GM12878 (cell line): ENCODE measurements around the gene SLC27A5. TPM values are rescaled to one million over a fixed set of nuclear protein-coding genes. Genes with fewer than 3 reads are reported as not detected.

Source experiments
- ATAC-seq: fragments of 200-7000 bp; cut with Tn5 transposase; 3 replicates; pipeline ENCODE4 v1.9.1; 2020; ENCODE audit warnings: mild to moderate bottlenecking, moderate library complexity
- BruUV-seq: library from RNA; stranded (reverse); fragments of 400-500 nt; replicated peaks from 2 replicates; lab custom pipeline; 2021; lab: Mats Ljungman, UMichigan
- CTCF ChIA-PET: fragments of 300-600 bp; sonication (Branson Sonifier 250); formaldehyde crosslinking; extraction: SDS; loops from one replicate; lab custom pipeline; 2021; ENCODE audit warnings: inconsistent platforms; lab: Yijun Ruan, JAX
- POLR2A ChIA-PET: fragments of 350-600 bp; formaldehyde crosslinking; extraction: SDS; loops from one replicate; lab custom pipeline; 2021; ENCODE audit warnings: inconsistent platforms; lab: Charles Lee
- RAD21 ChIA-PET: fragments of 300-600 bp; sonication (Branson Sonifier 250); formaldehyde crosslinking; loops from one replicate; lab custom pipeline; 2023; ENCODE audit warnings: antibody characterized with exemption; ENCODE audit not compliant: unreplicated experiment; lab: Charles Lee
- SMC1A ChIA-PET: fragments of 300-600 bp; sonication (Branson Sonifier 250); formaldehyde crosslinking; loops from one replicate; lab custom pipeline; 2023; ENCODE audit not compliant: unreplicated experiment, uncharacterized antibody; lab: Charles Lee
- DNase-seq: peaks from one replicate; pipeline ENCODE4 v3.0.0-alpha.2; 2011; ENCODE audit warnings: low read depth, low spot score
- FAIRE-seq: peaks from 3 replicates; lab custom pipeline; 2011; peaks lifted over from hg19 to GRCh38; lab: Jason Lieb, UNC
- H2AFZ ChIP-seq: 2 replicates; pipeline ENCODE4 v1.6.0; 2011; ENCODE audit warnings: low read depth, low read length, control low read depth; ENCODE audit not compliant: control insufficient read depth
- H3K27ac ChIP-seq: 2 replicates; pipeline ENCODE4 v1.5.1; 2011; ENCODE audit warnings: control low read depth; ENCODE audit not compliant: control insufficient read depth, insufficient read depth
- H3K27me3 ChIP-seq, 2 experiments: replicated peaks in 1 of 2; 2 replicates each; pipeline versions ENCODE4 v1.6.0 to v1.6.1; 2011; ENCODE audit warnings: low read length in 1 of 2; ENCODE audit not compliant: control insufficient read depth in 2 of 2, insufficient read depth in 2 of 2
- H3K36me3 ChIP-seq, 2 experiments: 2 replicates each; pipeline ENCODE4 v1.5.1; 2011; ENCODE audit warnings: low read length in 1 of 2; ENCODE audit not compliant: control insufficient read depth in 2 of 2, insufficient read depth in 2 of 2
- H3K4me1 ChIP-seq: 2 replicates; pipeline ENCODE4 v1.6.1; 2011; ENCODE audit warnings: mild to moderate bottlenecking, low read length, moderate library complexity, mixed read lengths; ENCODE audit not compliant: control insufficient read depth, insufficient read depth
- H3K4me2 ChIP-seq: 2 replicates; pipeline ENCODE4 v1.6.0; 2011; ENCODE audit warnings: control low read depth; ENCODE audit not compliant: control insufficient read depth, insufficient read depth
- H3K4me3 ChIP-seq: fragments of 200-600 bp; sonication (generic); 2 replicates; pipeline ENCODE4 v1.5.1; 2016
- H3K79me2 ChIP-seq: 2 replicates; pipeline ENCODE4 v1.6.0; 2011; ENCODE audit warnings: low read length; ENCODE audit not compliant: control insufficient read depth, insufficient read depth
- H3K9ac ChIP-seq: 2 replicates; pipeline ENCODE4 v1.8.0; 2011; ENCODE audit warnings: low read length, control low read depth, mixed read lengths; ENCODE audit not compliant: control insufficient read depth, insufficient read depth
- H3K9me3 ChIP-seq: replicated peaks from 3 replicates; pipeline ENCODE4 v1.5.1; 2011; ENCODE audit warnings: mild to moderate bottlenecking, low read length; ENCODE audit not compliant: control insufficient read depth, insufficient read depth
- H4K20me1 ChIP-seq: 2 replicates; pipeline ENCODE4 v1.6.0; 2011; ENCODE audit not compliant: control insufficient read depth, insufficient read depth
- CBFB ChIP-seq: IDR thresholded peaks from 2 replicates; pipeline ENCODE4 v1.6.1; 2016; ENCODE audit warnings: antibody characterized with exemption, low read depth
- GATAD2B ChIP-seq: fragments of 450-650 bp; conservative IDR thresholded peaks from 2 replicates; pipeline ENCODE4 v1.6.1; 2017; ENCODE audit warnings: low read depth, mild to moderate bottlenecking, moderate library complexity
- HDAC2 ChIP-seq: fragments of 200-600 bp; sonication (generic); IDR thresholded peaks from 2 replicates; pipeline ENCODE4 v1.6.1; 2017
- KAT2A ChIP-seq: conservative IDR thresholded peaks from 2 replicates; pipeline ENCODE4 v1.6.1; 2011; ENCODE audit warnings: low read depth, low read length; ENCODE audit not compliant: control insufficient read depth
- LARP7 ChIP-seq: fragments of 450-650 bp; IDR thresholded peaks from 2 replicates; pipeline ENCODE4 v1.6.1; 2017; ENCODE audit warnings: mild to moderate bottlenecking
- NR2F1 ChIP-seq: fragments of 450-650 bp; conservative IDR thresholded peaks from 2 replicates; pipeline ENCODE4 v1.6.1; 2017; ENCODE audit warnings: mild to moderate bottlenecking
- POLR2AphosphoS5 ChIP-seq: IDR thresholded peaks from 2 replicates; pipeline ENCODE4 v1.6.1; 2011; ENCODE audit warnings: mild to moderate bottlenecking, low read length, inconsistent platforms
- RAD21 ChIP-seq: IDR thresholded peaks from 2 replicates; pipeline ENCODE4 v1.6.1; 2011; ENCODE audit warnings: mild to moderate bottlenecking, low read depth, low read length, moderate library complexity; ENCODE audit not compliant: insufficient read depth
- RELA ChIP-seq: fragments of 450-650 bp; IDR thresholded peaks from 2 replicates; pipeline ENCODE4 v1.8.0; 2014; ENCODE audit warnings: borderline replicate concordance; ENCODE audit not compliant: partially characterized antibody
- SMAD5 ChIP-seq: IDR thresholded peaks from 2 replicates; pipeline ENCODE4 v1.6.1; 2016; ENCODE audit warnings: antibody characterized with exemption, low read depth
- ZSCAN29 ChIP-seq: fragments of 450-650 bp; IDR thresholded peaks from 2 replicates; pipeline ENCODE4 v1.6.1; 2017; ENCODE audit warnings: mild to moderate bottlenecking, moderate library complexity
- WGBS: methylation state at CpG from one replicate; pipeline ENCODE4 v1.1.6; 2016; ENCODE audit warnings: low lambda C conversion rate; ENCODE audit not compliant: insufficient replicate concordance, insufficient coverage; ENCODE audit errors: missing lambda C conversion rate; 5-methylcytosine and 5-hydroxymethylcytosine counted together
- in situ Hi-C: fragments of 300-500 bp; cut with MboI; formaldehyde crosslinking; loops from 9 replicates; pipeline ENCODE4 v1.14.3; 2018; ENCODE audit warnings: mixed read lengths
- intact Hi-C: fragments of 100-400 bp; cut with micrococcal nuclease; formaldehyde crosslinking; loops from one replicate; pipeline ENCODE4 v1.14.2; 2022; ENCODE audit not compliant: unreplicated experiment
- polyA plus RNA-seq, 11 experiments: library from polyadenylated mRNA; depleted of rRNA in 4 of 11; unstranded in 6 of 11; stranded (reverse) in 5 of 11; fragments of >200 nt; fragmentation: Nextera tagmentation in 4 of 11; fragmentation: Illumina TruSeq in 1 of 11; extraction: Ambion mirVana in 4 of 11; extraction: Trizol in 1 of 11; gene quantifications; 1 replicate in 1 of 11; 2 replicates in 10 of 11; pipeline versions ENCODE4 v1.2.1 to v1.2.3, GENCODE V29; 2011 to 2016; ENCODE audit warnings: inconsistent platforms in 2 of 11, missing spikeins in 2 of 11, low read depth in 1 of 11
- total RNA-seq, 4 experiments: library from RNA; depleted of rRNA in 3 of 4; stranded (reverse); fragments of >200 nt in 3 of 4; fragmentation: Illumina TruSeq in 1 of 4; extraction: Trizol in 1 of 4; gene quantifications; 2 replicates each; pipeline versions ENCODE4 v1.2.1 to v1.2.3, GENCODE V29; 2013 to 2021
- TF ChIP-seq, protein P1 (sequence below): fragments of 450-650 bp; formaldehyde crosslinking; IDR thresholded peaks from 2 replicates; pipeline ENCODE4 v1.4.0; 2022; ENCODE audit warnings: mild to moderate bottlenecking, moderate library complexity
- TF ChIP-seq, protein P2 (sequence below): fragments of 450-650 bp; IDR thresholded peaks from 2 replicates; pipeline ENCODE4 v1.6.1; 2017; ENCODE audit warnings: mild to moderate bottlenecking, low read depth, inconsistent platforms; ENCODE audit not compliant: poor library complexity, severe bottlenecking

Gene SLC27A5
- total and polyA plus RNA-seq, 10 of the 15 experiments (the other 5 are each of a cell fraction or from before 2014, with no cell fraction given), result 21.2 to 127 (median 31.8) TPM

DNA sequence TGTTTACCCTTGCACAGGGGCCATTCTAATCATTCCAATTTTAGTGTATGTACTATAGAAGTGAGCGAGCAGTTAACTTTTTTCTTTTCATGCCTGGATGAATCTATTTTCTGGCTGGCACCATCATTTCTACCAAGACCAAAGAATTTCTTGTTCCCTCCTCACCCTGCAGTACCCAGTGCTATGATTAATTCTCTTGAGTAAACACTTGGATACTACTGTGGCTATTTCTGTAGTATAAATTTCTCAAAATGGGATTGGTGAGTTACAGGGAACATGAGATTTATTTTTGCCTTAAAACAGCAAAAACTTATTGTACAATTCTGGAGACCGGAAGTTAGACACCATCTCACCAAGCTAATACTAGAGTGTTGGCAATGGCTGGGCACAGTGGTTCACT lies 28.0 kb downstream of the SLC27A5 start:
- SMC1A ChIA-PET, result interaction anchor here (1.2 kb wide), 1 partner anchor 10 kb away, joined by 3 read pairs; no protein-coding TSS in a partner anchor
- BruUV-seq, result no TSS peak

DNA sequence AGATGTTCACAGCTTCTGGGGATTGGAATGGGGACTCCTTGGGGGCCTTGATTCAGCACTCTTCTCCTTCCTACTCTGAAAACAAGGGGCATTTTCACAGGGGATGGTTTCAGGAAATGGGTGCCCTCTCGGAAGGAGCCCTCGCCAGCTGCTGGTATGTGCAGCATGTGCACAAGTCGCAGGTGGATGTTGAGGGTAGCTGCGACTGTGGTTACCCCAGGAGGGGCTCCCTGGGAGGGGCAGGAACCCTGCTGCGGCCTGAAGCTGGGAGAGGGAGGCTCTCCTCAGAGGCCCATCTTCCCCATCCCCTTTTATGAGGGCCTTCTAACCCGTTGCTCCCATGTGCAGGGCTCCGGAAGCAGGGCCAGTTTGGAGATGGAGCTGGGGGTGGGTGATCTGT lies 29.4 kb downstream of the SLC27A5 start:
- H3K27ac ChIP-seq, result no peak overlapping the region
- H3K4me2 ChIP-seq, result no peak overlapping the region
- ChIA-PET CTCF (no interaction called here), POLR2A (no interaction called here), RAD21 (no interaction called here), SMC1A (no interaction called here)
- no peaks in the 10 kb centered on the region for H3K79me2 ChIP-seq
- H3K9me3 ChIP-seq, result no peaks in the 10 kb centered on the region
- no peak for DNase-seq
- no peak overlapping the region for H3K4me3 ChIP-seq
- no peak overlapping the region for H3K9ac ChIP-seq
- H3K36me3 ChIP-seq, result no peaks in the 10 kb centered on the region; a peak in 2 of 4 replicates
- in situ Hi-C loops, result no loop called here
- H2AFZ ChIP-seq, result no peak overlapping the region
- BruUV-seq, result no TSS peak
- H3K4me1 ChIP-seq, result peaks cover 5% of the 10 kb centered on the region
- no peak for ATAC-seq
- no peaks in the 10 kb centered on the region for H3K27me3 ChIP-seq
- WGBS, result 94% methylated on average over 7 of the region's 7 CpGs
- no peak for FAIRE-seq
- H4K20me1 ChIP-seq, result no peaks in the 10 kb centered on the region
- intact Hi-C loops, result no loop called here
- TF ChIP-seq SMAD5 (no peak), LARP7 (no peak), CBFB (no peak), ZSCAN29 (no peak), GATAD2B (no peak), KAT2A (no peak), NR2F1 (no peak)
- TF ChIP-seq, protein P1, sequence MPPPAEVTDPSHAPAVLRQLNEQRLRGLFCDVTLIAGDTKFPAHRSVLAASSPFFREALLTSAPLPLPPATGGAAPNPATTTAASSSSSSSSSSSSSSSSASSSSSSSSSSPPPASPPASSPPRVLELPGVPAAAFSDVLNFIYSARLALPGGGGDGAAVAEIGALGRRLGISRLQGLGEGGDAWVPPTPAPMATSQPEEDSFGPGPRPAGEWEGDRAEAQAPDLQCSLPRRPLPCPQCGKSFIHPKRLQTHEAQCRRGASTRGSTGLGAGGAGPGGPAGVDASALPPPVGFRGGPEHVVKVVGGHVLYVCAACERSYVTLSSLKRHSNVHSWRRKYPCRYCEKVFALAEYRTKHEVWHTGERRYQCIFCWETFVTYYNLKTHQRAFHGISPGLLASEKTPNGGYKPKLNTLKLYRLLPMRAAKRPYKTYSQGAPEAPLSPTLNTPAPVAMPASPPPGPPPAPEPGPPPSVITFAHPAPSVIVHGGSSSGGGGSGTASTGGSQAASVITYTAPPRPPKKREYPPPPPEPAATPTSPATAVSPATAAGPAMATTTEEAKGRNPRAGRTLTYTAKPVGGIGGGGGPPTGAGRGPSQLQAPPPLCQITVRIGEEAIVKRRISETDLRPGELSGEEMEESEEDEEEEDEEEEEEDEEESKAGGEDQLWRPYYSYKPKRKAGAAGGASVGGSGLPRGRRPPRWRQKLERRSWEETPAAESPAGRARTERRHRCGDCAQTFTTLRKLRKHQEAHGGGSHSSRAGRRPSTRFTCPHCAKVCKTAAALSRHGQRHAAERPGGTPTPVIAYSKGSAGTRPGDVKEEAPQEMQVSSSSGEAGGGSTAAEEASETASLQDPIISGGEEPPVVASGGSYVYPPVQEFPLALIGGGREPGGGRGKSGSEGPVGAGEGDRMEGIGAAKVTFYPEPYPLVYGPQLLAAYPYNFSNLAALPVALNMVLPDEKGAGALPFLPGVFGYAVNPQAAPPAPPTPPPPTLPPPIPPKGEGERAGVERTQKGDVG (CRISPR knock-in tag), result no peak
- TF ChIP-seq, protein P2, sequence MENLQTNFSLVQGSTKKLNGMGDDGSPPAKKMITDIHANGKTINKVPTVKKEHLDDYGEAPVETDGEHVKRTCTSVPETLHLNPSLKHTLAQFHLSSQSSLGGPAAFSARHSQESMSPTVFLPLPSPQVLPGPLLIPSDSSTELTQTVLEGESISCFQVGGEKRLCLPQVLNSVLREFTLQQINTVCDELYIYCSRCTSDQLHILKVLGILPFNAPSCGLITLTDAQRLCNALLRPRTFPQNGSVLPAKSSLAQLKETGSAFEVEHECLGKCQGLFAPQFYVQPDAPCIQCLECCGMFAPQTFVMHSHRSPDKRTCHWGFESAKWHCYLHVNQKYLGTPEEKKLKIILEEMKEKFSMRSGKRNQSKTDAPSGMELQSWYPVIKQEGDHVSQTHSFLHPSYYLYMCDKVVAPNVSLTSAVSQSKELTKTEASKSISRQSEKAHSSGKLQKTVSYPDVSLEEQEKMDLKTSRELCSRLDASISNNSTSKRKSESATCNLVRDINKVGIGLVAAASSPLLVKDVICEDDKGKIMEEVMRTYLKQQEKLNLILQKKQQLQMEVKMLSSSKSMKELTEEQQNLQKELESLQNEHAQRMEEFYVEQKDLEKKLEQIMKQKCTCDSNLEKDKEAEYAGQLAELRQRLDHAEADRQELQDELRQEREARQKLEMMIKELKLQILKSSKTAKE, result no peak

More for the DNA sequence above, 28.0 kb downstream of the SLC27A5 start:
- CTCF ChIA-PET, result interaction anchor here (1.0 kb wide), 1 partner anchor 12 kb away, joined by 3 read pairs; no protein-coding TSS in a partner anchor
- Histone ChIP-seq H2AFZ (no peak overlapping the region), H3K4me1 (peaks cover 8% of the 10 kb centered on the region), H4K20me1 (no peaks in the 10 kb centered on the region), H3K9ac (no peak overlapping the region), H3K79me2 (no peaks in the 10 kb centered on the region; the same call in 1 of the 2 replicates), H3K4me2 (no peak overlapping the region), H3K27ac (no peak overlapping the region), H3K27me3 (no peaks in the 10 kb centered on the region), H3K9me3 (no peaks in the 10 kb centered on the region; the same call in 2 of the 3 replicates), H3K36me3 (no peaks in the 10 kb centered on the region; a peak in 2 of 4 replicates), H3K4me3 (no peak overlapping the region)
- DNase-seq (no peak), ATAC-seq (no peak), FAIRE-seq (no peak)
- POLR2A ChIA-PET, result no interaction called here
- 35% methylated on average over 2 of the region's 2 CpGs for WGBS
- intact Hi-C loops, result no loop called here
- in situ Hi-C loops, result no loop called here
- no peak for TF ChIP-seq POLR2AphosphoS5
- no peak for TF ChIP-seq RAD21
- no peak for TF ChIP-seq RELA
- TF ChIP-seq HDAC2, result no peak
- RAD21 ChIA-PET, result no interaction called here
